Effector memory CD4-positive, alpha-beta T cell (primary cell): Measurements from ENCODE around the gene GRAP2.
"Not testable (repeated sequence)": the region's sequence is repeated elsewhere in the genome, so short reads cannot be mapped to it uniquely, and the experiment has no call there.

Experiments used
- DNase-seq, 3 donors: peaks; one replicate each; pipeline ENCODE4 v3.0.0-alpha.2; 2020
- H3K27ac ChIP-seq: 2 replicates; pipeline ENCODE4 v1.7.0; 2013; ENCODE audit warnings: mild to moderate bottlenecking, low read length, moderate library complexity; ENCODE audit not compliant: insufficient read depth, poor library complexity, severe bottlenecking
- H3K27me3 ChIP-seq: replicated peaks from 2 replicates; pipeline ENCODE4 v1.7.0; 2013; ENCODE audit warnings: mild to moderate bottlenecking, low read length; ENCODE audit not compliant: insufficient read depth, control insufficient read depth, poor library complexity, severe bottlenecking
- H3K36me3 ChIP-seq: 2 replicates; pipeline ENCODE4 v1.7.0; 2013; ENCODE audit warnings: mild to moderate bottlenecking, low read length, moderate library complexity; ENCODE audit not compliant: control insufficient read depth, insufficient read depth
- H3K4me1 ChIP-seq: 2 replicates; pipeline ENCODE4 v1.7.0; 2013; ENCODE audit warnings: low read length, mild to moderate bottlenecking; ENCODE audit not compliant: control insufficient read depth, insufficient read depth, poor library complexity, severe bottlenecking
- H3K4me3 ChIP-seq: 2 replicates; pipeline ENCODE4 v1.7.0; 2013; ENCODE audit warnings: low read length, low read depth, mild to moderate bottlenecking; ENCODE audit not compliant: insufficient read depth, poor library complexity, severe bottlenecking
- H3K9me3 ChIP-seq: 2 replicates; pipeline ENCODE4 v1.7.0; 2013; ENCODE audit warnings: mild to moderate bottlenecking, low read length, moderate library complexity; ENCODE audit not compliant: control insufficient read depth

GRAP2 gene

GRCh38 chr22:39951603-39952293 lies 50.9 kb downstream of the GRAP2 start:
- Histone ChIP-seq H3K36me3 (peaks cover 55% of the 10 kb centered on the region), H3K4me1 (peaks cover 69% of the 10 kb centered on the region), H3K4me3 (peak overlapping the region; percentile 7), H3K27ac (peak overlapping the region; percentile 38)
- not testable (repeated sequence) for H3K9me3 ChIP-seq, DNase-seq, H3K27me3 ChIP-seq

- Histone ChIP-seq H3K27ac (peak overlapping the region; percentile 38), H3K27me3 (no peaks in the 10 kb centered on the region), H3K9me3 (no peaks in the 10 kb centered on the region), H3K4me3 (peak overlapping the region; percentile 7), H3K36me3 (peaks cover 61% of the 10 kb centered on the region), H3K4me1 (peaks cover 69% of the 10 kb centered on the region)
- DNase-seq, result no peak
These were observed 51.5 kb downstream of the GRAP2 start for GRCh38 chr22:39952347-39952746.

DNA sequence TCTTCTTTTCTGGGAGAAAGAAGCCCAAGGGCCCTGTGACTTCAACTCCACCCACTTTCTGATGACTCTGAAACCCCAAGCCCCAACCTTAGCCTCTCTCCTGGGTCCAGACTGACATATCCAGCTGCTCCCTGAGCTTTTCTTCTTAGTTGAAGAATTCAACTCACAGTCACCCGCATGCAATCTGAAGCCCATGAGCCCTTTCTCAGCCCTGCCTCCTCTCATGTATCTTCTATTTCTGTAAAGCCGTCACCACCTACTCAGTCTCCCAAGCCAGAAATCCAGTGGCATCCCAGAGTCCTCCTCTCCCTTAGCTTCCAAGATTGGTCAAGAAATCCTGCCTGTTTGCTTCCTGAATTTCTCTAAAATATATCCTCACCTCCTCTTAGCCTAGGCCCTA lies 52.2 kb downstream of the GRAP2 start:
- H3K27ac ChIP-seq, result peak overlapping the region; percentile 38
- peaks cover 67% of the 10 kb centered on the region for H3K4me1 ChIP-seq
- H3K4me3 ChIP-seq, result no peak overlapping the region
- no peaks in the 10 kb centered on the region for H3K9me3 ChIP-seq
- H3K36me3 ChIP-seq, result peaks cover 60% of the 10 kb centered on the region
- DNase-seq, result no peak
- no peaks in the 10 kb centered on the region for H3K27me3 ChIP-seq

- peaks cover 64% of the 10 kb centered on the region for H3K4me1 ChIP-seq
- no peaks in the 10 kb centered on the region for H3K9me3 ChIP-seq
- H3K27ac ChIP-seq, result no peak overlapping the region
- no peak for DNase-seq
- peaks cover 53% of the 10 kb centered on the region for H3K36me3 ChIP-seq
- H3K4me3 ChIP-seq, result no peak overlapping the region
- H3K27me3 ChIP-seq, result no peaks in the 10 kb centered on the region
These were observed 53.7 kb downstream of the GRAP2 start for GRCh38 chr22:39954584-39955055.

DNA sequence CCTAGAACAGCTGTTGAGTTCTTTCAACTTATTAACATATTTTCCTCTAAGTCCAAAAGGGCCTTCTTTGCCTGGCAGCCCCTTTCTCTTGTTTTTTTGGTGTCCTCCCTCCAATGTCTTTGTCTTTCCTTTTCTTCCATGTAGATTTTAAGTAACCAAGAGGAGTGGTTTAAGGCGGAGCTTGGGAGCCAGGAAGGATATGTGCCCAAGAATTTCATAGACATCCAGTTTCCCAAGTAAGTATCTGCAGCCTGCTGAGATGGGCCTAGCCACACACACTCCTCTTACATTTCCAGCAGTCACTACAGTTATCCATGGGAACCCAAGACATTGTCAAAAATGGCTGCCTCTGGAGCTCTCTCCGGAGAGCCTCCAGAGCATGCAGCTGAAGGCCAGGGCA lies 54.8 kb downstream of the GRAP2 start:
- no peaks in the 10 kb centered on the region for H3K27me3 ChIP-seq
- no peak overlapping the region for H3K27ac ChIP-seq
- H3K4me1 ChIP-seq, result peaks cover 60% of the 10 kb centered on the region
- H3K36me3 ChIP-seq, result peaks cover 54% of the 10 kb centered on the region
- no peak for DNase-seq
- H3K9me3 ChIP-seq, result no peaks in the 10 kb centered on the region
- H3K4me3 ChIP-seq, result no peak overlapping the region

GRCh38 chr22:39956932-39957664 lies 56.2 kb downstream of the GRAP2 start:
- no peak for DNase-seq
- H3K27ac ChIP-seq, result peak overlapping the region; percentile 36
- H3K4me1 ChIP-seq, result peaks cover 57% of the 10 kb centered on the region
- peaks cover 67% of the 10 kb centered on the region for H3K36me3 ChIP-seq
- no peaks in the 10 kb centered on the region for H3K27me3 ChIP-seq
- H3K9me3 ChIP-seq, result no peaks in the 10 kb centered on the region
- no peak overlapping the region for H3K4me3 ChIP-seq

DNA sequence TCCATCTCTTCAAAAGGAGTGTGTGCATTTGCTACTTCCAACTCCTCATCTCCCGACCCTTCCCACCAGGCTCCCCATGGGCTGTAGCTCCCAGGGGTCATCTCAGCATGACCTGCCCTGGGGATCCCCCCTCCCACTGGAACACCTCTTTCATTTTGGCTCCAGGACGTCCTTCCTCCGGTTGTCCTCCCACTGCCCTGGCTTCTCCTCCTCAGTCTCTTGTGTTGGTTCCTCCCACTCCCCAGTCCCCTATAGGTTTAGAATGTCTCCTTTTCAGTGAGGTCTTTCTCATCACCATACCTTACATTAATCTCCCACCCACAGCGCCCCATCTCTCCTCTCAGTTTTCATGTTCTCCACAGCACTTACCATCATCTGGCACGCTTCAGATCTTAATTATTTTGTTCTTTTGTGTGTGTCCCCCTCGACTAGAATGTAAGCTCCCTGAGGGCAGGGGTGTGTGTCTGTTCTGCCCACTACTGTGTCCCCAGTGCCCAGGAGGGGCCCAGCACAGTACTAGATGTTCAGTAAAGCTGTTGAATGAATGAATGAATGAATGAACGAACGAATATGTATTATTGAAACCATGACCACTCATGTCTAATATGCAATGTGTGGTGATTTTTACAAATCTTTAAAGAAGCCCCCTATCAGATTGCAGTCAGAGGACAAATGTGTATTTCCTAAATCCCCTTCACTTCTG lies 57.3 kb downstream of the GRAP2 start:
- H3K4me3 ChIP-seq, result no peak overlapping the region
- H3K4me1 ChIP-seq, result peaks cover 46% of the 10 kb centered on the region
- H3K36me3 ChIP-seq, result peaks cover 72% of the 10 kb centered on the region
- no peak overlapping the region for H3K27ac ChIP-seq
- no peaks in the 10 kb centered on the region for H3K27me3 ChIP-seq
- H3K9me3 ChIP-seq, result no peaks in the 10 kb centered on the region
- no peak for DNase-seq

DNA sequence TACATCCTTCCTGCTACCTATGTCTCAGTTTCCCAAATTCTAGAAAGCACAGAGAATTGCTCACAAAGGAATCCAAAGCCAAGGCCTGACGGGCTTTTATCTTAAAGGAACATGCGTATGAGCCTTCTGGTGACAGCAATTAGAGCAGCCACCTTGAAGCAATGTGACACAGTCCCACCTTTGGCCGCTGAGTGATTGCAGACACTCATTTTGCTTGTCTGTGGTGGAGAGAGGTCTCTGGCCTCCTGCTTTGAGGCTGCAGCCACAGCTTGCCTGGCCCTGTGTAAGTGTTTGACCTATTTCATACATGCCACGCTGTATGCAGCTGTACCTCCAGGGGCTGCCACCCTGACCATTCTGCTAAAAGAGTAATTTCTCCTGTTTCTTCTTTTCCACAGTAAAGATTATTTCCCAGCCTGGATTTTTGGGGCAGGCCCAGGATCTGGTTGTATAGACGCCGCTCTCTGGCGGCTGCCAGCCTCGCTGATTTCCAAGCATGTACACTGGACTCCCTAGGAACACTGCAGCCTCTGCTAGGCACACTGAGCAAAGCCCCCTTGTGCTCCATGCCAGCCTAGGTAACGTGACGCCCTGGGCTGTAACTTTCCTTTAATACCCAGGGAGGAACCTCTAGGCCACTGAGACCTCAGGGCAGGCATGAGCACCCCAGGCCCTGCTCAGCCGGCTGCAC lies 58.2 kb downstream of the GRAP2 start:
- H3K9me3 ChIP-seq, result no peaks in the 10 kb centered on the region
- peaks cover 42% of the 10 kb centered on the region for H3K4me1 ChIP-seq
- DNase-seq, result no peak
- H3K4me3 ChIP-seq, result no peak overlapping the region
- H3K27me3 ChIP-seq, result no peaks in the 10 kb centered on the region
- peaks cover 77% of the 10 kb centered on the region for H3K36me3 ChIP-seq
- peak overlapping the region; percentile 37 for H3K27ac ChIP-seq

GRCh38 chr22:39959640-39960447 lies 59.0 kb downstream of the GRAP2 start, which contains the start of gene TMA7B:
Gene TMA7B (plus strand): TSS chr22:39960397. CDS start chr22:39964375, 3,978 bp downstream.
- Histone ChIP-seq H3K27ac (peak within 1 kb of the TSS; percentile 54), H3K27me3 (no peaks in the 10 kb centered on the region), H3K4me3 (no peak within 1 kb of the TSS), H3K36me3 (peaks cover 79% of the 10 kb centered on the region), H3K9me3 (no peaks in the 10 kb centered on the region), H3K4me1 (peaks cover 39% of the 10 kb centered on the region)
- peak in 1 of 3 donors; percentile 21 for DNase-seq
